Esophagus (tissue), 2 donors: ENCODE measurements around the gene CCDC88C. TPM values are rescaled to one million over a fixed set of nuclear protein-coding genes. Genes with fewer than 3 reads are reported as not detected.

Experiments
- H3K27ac ChIP-seq, 2 donors: one replicate each; pipeline ENCODE4 v1.5.1; 2013; ENCODE audit warnings: low read depth in 2 of 2, mild to moderate bottlenecking in 2 of 2, inconsistent platforms in 1 of 2, low read length in 1 of 2, moderate library complexity in 1 of 2
- H3K27me3 ChIP-seq, 2 donors: one replicate each; pipeline ENCODE4 v1.6.1; 2013; ENCODE audit warnings: low read length in 2 of 2, control low read depth in 1 of 2, mild to moderate bottlenecking in 1 of 2; ENCODE audit not compliant: insufficient read depth in 2 of 2, control insufficient read depth in 1 of 2
- H3K36me3 ChIP-seq, 2 donors: one replicate each; pipeline ENCODE4 v1.6.1; 2013; ENCODE audit warnings: low read length in 1 of 2; ENCODE audit not compliant: control insufficient read depth in 2 of 2, insufficient read depth in 2 of 2
- H3K4me1 ChIP-seq, 2 donors: one replicate each; pipeline ENCODE4 v1.6.1; 2013; ENCODE audit warnings: low read length in 1 of 2; ENCODE audit not compliant: control insufficient read depth in 2 of 2, insufficient read depth in 2 of 2
- H3K4me3 ChIP-seq, 2 donors: one replicate each; pipeline ENCODE4 v1.5.1; 2013; ENCODE audit warnings: low read length in 2 of 2, mild to moderate bottlenecking in 2 of 2, low read depth in 1 of 2, moderate library complexity in 1 of 2
- H3K9me3 ChIP-seq, 2 donors: one replicate each; pipeline ENCODE4 v1.6.1; 2013; ENCODE audit warnings: mild to moderate bottlenecking in 2 of 2, low read depth in 1 of 2, low read length in 1 of 2, moderate library complexity in 1 of 2; ENCODE audit not compliant: control insufficient read depth in 2 of 2, insufficient read depth in 1 of 2
- WGBS, 2 donors: extraction: QIAGEN DNeasy Blood & Tissue Kit; methylation state at CpG; one replicate each; pipeline ENCODE4 v1.1.7; 2013; 5-methylcytosine and 5-hydroxymethylcytosine counted together
- polyA plus RNA-seq, 2 donors: library from polyadenylated mRNA; stranded (reverse); fragments of 200-250 nt; gene quantifications; one replicate each; pipeline ENCODE4 v1.2.3, GENCODE V29; 2013
- donor health status: healthy with polysubstance abuse.
- donor health status: Bipolar disorder and iron deficiency.

CCDC88C gene
- polyA plus RNA-seq, 2 donors, result 11.0 to 18.5 TPM

DNA sequence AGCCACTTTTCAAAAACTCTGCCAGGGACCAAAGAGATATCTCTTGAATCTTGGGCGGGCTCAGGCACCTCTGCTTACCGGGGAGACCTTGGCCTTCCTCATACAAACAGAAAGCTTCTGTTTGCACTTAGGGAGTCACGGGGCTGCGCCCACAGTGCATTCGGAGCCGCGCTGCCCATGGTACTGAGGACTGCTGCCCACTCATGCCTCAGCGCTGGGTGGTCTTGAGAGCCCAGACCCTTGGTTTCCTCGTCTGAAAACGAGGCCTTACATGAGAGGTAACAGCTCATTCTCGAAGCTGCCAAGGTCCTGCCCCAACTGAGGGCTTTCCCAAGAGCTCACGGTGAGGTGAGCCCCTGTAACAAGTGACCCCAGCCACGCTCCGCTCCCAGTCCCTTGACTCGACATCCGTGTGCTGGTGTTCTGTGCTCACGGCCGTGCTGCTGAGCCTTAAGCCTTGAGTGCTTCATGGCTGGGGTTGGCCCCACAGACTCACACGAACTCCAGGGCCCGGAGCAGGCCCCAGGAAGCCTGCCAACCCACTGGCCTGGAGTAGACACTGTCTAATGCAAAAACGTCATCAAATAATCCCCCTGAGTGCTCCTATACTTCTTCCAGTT, 125.7 kb downstream of the CCDC88C start:
- Histone ChIP-seq H3K36me3 (peaks cover 0 to 42% of the 10 kb centered on the region in 2 donors), H3K4me1 (peaks cover 0 to 3% of the 10 kb centered on the region in 2 donors)

GRCh38 chr14:91290986-91291385, 126.6 kb downstream of the CCDC88C start:
- no peak overlapping the region for H3K4me3 ChIP-seq
- H3K27ac ChIP-seq, result no peak overlapping the region
- H3K9me3 ChIP-seq, result no peaks in the 10 kb centered on the region
- no peaks in the 10 kb centered on the region for H3K27me3 ChIP-seq
- H3K36me3 ChIP-seq, result peaks cover 0 to 37% of the 10 kb centered on the region in 2 donors
- H3K4me1 ChIP-seq, result no peaks in the 10 kb centered on the region
- WGBS, 2 donors, result 67 to 86% methylated on average over 10 of the region's 10 CpGs

More for the DNA sequence above, 125.7 kb downstream of the CCDC88C start:
- 87 to 93% methylated on average over 21 of the region's 21 CpGs for WGBS, 2 donors
- Histone ChIP-seq H3K27ac (no peak overlapping the region), H3K9me3 (no peaks in the 10 kb centered on the region), H3K27me3 (no peaks in the 10 kb centered on the region), H3K4me3 (no peak overlapping the region)

- Histone ChIP-seq H3K27ac (no peak overlapping the region), H3K4me1 (no peaks in the 10 kb centered on the region), H3K36me3 (peaks cover 0 to 34% of the 10 kb centered on the region in 2 donors), H3K4me3 (no peak overlapping the region), H3K27me3 (no peaks in the 10 kb centered on the region), H3K9me3 (no peaks in the 10 kb centered on the region)
- 85 to 89% methylated on average over 4 of the region's 4 CpGs for WGBS, 2 donors
Observed at GRCh38 chr14:91289464-91289863, 128.2 kb downstream of the CCDC88C start.

- Histone ChIP-seq H3K27me3 (no peaks in the 10 kb centered on the region), H3K9me3 (no peaks in the 10 kb centered on the region), H3K4me1 (no peaks in the 10 kb centered on the region), H3K27ac (no peak overlapping the region), H3K4me3 (no peak overlapping the region), H3K36me3 (peaks cover 0 to 30% of the 10 kb centered on the region in 2 donors)
- WGBS, 2 donors, result 93% methylated on average over 28 of the region's 28 CpGs
Observed at GRCh38 chr14:91288876-91289275, 128.7 kb downstream of the CCDC88C start.

- Histone ChIP-seq H3K27me3 (no peaks in the 10 kb centered on the region), H3K36me3 (peaks cover 0 to 25% of the 10 kb centered on the region in 2 donors), H3K4me1 (no peaks in the 10 kb centered on the region), H3K27ac (no peak overlapping the region), H3K4me3 (no peak overlapping the region), H3K9me3 (no peaks in the 10 kb centered on the region)
- 43 to 49% methylated on average over 7 of the region's 7 CpGs for WGBS, 2 donors
Observed at GRCh38 chr14:91286530-91286937, 131.1 kb downstream of the CCDC88C start.

- Histone ChIP-seq H3K4me3 (no peak overlapping the region), H3K27me3 (no peaks in the 10 kb centered on the region), H3K27ac (no peak overlapping the region), H3K36me3 (peaks cover 0 to 23% of the 10 kb centered on the region in 2 donors), H3K4me1 (no peaks in the 10 kb centered on the region), H3K9me3 (no peaks in the 10 kb centered on the region)
- WGBS, 2 donors, result 83 to 84% methylated on average over 14 of the region's 14 CpGs
Observed at GRCh38 chr14:91284791-91285548, 132.7 kb downstream of the CCDC88C start.

DNA sequence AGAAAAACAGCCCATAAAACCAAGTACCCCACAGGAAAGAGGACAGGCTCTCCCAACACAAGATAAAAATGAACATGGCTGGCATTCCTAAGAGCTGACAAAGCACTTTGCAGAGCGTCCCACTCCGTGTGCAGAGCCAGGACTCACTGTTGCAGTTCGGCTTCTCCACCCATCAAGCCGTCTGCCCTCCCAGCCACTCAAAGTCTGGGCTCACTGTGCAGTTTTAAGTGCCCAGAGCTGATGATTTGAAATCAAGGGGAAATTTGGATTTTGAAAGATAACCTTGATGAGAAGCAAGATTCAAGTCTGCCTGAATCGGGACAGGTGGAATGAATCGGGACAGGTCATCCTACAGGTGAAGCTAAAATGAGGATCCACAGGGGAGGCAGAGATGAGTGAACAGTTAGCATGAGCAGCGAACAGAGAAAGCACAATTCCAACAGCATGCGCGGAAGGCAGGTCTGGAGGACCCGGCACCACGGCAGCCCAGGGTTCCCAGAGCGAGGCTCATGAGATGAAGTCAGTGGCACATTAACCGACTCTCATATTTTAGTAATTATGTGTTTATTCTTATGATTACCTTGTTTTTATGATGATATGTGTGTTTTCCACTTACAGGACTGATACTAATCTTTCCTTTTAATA, 133.4 kb downstream of the CCDC88C start:
- Histone ChIP-seq H3K36me3 (peaks cover 0 to 23% of the 10 kb centered on the region in 2 donors), H3K4me1 (no peaks in the 10 kb centered on the region), H3K27ac (no peak overlapping the region), H3K4me3 (no peak overlapping the region), H3K27me3 (no peaks in the 10 kb centered on the region), H3K9me3 (no peaks in the 10 kb centered on the region)
- 84 to 85% methylated on average over 13 of the region's 13 CpGs for WGBS, 2 donors

DNA sequence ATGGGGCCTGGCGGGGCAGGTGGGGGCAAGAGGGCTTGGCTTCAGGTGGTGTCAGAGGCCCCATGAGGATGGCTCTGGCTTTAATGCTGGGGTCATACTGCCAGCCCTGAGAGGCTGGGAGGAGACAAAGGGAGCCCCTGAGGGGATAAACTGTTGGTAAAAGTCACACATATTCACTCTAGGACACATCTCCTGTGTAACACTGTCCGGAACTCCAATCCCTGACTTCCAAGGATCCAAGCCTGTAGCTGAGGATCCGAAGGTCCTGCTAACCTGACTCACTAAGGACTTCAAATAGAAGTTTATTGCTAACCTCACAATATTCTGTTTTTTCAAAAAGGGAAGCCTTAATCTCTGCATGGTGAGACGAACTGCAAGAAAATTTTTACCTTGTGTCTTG, 134.0 kb downstream of the CCDC88C start:
- 93 to 94% methylated on average over 4 of the region's 4 CpGs for WGBS, 2 donors
- H3K27ac ChIP-seq, result no peak overlapping the region
- no peaks in the 10 kb centered on the region for H3K9me3 ChIP-seq
- no peaks in the 10 kb centered on the region for H3K27me3 ChIP-seq
- peaks cover 0 to 18% of the 10 kb centered on the region in 2 donors for H3K36me3 ChIP-seq
- H3K4me3 ChIP-seq, result no peak overlapping the region
- no peaks in the 10 kb centered on the region for H3K4me1 ChIP-seq

DNA sequence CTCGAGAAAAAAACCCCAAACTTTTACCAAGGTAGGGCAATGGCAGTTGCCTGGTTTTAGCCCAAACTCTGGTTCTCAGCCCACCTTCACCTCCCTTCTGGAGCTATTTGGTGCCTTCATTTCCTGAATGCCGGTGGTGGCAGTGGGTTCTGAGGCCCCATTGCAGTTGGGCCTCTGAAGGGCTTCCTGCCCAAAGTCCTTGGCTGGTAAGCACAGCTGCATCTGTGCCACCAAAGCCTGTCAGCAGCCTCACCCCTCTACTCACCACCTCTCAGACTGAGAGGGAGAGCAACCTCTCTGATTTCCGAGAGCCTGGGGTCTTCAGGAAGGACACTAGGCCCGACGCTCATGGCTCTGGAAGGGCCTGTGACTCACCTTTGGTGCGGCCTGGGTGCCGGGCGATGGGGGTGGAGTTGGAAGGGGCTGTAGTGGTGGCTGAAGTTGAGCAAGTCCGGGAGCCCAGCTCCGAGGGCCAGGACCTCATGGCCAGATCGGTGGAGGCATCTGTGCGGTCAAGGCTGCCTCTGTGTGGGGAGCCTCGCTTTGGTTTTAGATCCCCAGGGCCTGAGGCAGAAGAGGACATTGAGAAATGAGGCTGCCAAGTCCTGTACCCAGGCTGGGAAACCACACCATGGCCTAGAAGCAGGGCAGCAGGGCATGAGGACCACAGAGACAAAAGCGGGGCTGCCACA, 134.5 kb downstream of the CCDC88C start:
- 95 to 96% methylated on average over 14 of the region's 14 CpGs for WGBS, 2 donors
- Histone ChIP-seq H3K4me1 (peaks cover 0 to 2% of the 10 kb centered on the region in 2 donors), H3K27me3 (no peaks in the 10 kb centered on the region), H3K9me3 (no peaks in the 10 kb centered on the region), H3K36me3 (peaks cover 0 to 14% of the 10 kb centered on the region in 2 donors), H3K27ac (no peak overlapping the region), H3K4me3 (no peak overlapping the region)
